Activated CD4-positive, CD25-positive, alpha-beta regulatory T cell (primary cell): ENCODE results near the gene OR56B1.

Experiments
- DNase-seq, 4 experiments: peaks; one replicate each; lab custom pipeline; 2025; lab: John Stamatoyannopoulos, UW

OR56B1 gene

GRCh38 chr11:5737091-5737490 lies 843 bp downstream of the OR56B1 start:
- DNase-seq, result no peak

DNA sequence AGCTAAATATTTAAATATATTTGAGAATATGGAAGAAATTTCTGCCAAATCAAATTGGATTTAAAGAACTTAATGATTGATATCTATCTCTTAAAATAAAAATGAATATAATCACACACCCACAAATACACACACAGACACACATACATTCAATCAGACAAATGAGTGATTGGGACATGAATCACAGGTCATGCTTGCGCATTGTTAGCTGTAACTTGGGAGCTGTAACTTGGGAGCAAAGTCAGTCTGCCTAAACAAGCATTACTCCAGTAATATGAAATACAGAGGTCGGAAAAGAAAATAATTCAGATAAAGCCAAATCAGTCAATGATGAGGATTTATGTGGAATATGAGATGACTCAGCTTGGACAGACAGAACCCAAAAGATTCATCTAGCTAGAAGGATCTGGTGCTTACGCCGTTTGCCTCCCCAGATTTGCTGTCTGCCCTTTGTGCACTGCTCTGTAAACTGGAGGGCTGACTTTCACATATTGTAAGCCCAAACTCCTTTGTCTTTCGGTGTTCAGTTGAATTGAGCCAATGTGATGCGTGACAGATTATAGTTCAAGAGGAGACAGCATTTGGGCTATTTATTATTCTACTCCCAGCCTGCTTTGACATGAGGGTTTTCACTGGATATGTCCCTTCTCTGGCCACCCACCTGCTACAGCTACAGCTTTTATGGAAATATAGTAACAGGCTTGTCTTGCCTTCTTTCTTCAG lies 1.6 kb downstream of the OR56B1 start:
- DNase-seq, result no peak

GRCh38 chr11:5738431-5738830 lies 2.2 kb downstream of the OR56B1 start:
- DNase-seq, result no peak

GRCh38 chr11:5746614-5747013 lies 10.4 kb downstream of the OR56B1 start:
- no peak for DNase-seq

DNA sequence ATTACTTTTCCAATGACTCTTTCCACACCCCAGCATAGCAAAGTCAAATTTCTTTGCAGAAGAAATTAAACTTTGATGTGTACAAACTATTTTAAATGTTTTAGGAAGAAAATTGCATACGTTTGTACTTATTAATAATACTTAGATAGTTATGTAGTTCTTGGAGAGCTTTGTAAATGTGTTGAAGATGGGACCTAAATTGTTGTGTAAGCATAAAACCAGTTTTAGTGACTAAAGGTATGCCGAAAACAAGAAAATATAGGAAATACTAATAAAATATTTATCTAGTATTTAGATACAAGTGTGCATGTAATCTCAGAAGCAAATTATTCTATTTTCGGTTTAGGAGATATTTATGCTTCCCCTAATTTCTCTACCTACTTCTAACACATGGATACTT lies 13.6 kb downstream of the OR56B1 start:
- no peak for DNase-seq

- no peak for DNase-seq
Observed at GRCh38 chr11:5753943-5754342, 17.7 kb downstream of the OR56B1 start, which contains the start of gene OR52N4. Gene OR52N4, plus strand, starts transcription at chr11:5754243. Its CDS starts 498 bp downstream, at chr11:5754741.

- no peak for DNase-seq
Observed at GRCh38 chr11:5767056-5767455, 30.8 kb downstream of the OR56B1 start.

GRCh38 chr11:5783255-5783654 lies 47.0 kb downstream of the OR56B1 start, which contains the start of gene OR52N5:
Gene OR52N5, minus strand, starts transcription at chr11:5783355. Its CDS starts 4,721 bp downstream, at chr11:5778634.
- no peak for DNase-seq
